OCI-LY3 (cell line): ENCODE measurements around the gene DNMBP.

ENCODE experiments used
- H2AFZ ChIP-seq: fragments of 200-600, 300-600 bp; shearing (Covaris generic); 2 replicates; pipeline ENCODE4 v1.6.0; 2014; ENCODE audit warnings: antibody characterized with exemption, low read depth, low read length
- H3K27ac ChIP-seq: fragments of 200-600, 300-600 bp; sonication (generic); 2 replicates; pipeline ENCODE4 v1.5.1; 2014; ENCODE audit warnings: mild to moderate bottlenecking, low read length, moderate library complexity, mixed read lengths
- H3K27me3 ChIP-seq: fragments of 200-600, 300-600 bp; sonication (generic); 2 replicates; pipeline ENCODE4 v1.6.1; 2014; ENCODE audit warnings: low read depth, low read length, mixed read lengths
- H3K36me3 ChIP-seq: fragments of 200-600, 300-600 bp; sonication (generic); replicated peaks from 2 replicates; pipeline ENCODE3; 2014; ENCODE audit warnings: low read depth, low read length, mixed read lengths
- H3K4me1 ChIP-seq: fragments of 300-600, 200-600 bp; sonication (generic); 2 replicates; pipeline ENCODE4 v1.6.1; 2014; ENCODE audit warnings: low read length, mixed read lengths
- H3K4me2 ChIP-seq: fragments of 200-600, 300-600 bp; sonication (generic); 2 replicates; pipeline ENCODE4 v1.6.1; 2014; ENCODE audit warnings: low read length, mixed read lengths
- H3K4me3 ChIP-seq: fragments of 300-600, 200-600 bp; sonication (generic); 2 replicates; pipeline ENCODE4 v1.5.1; 2014; ENCODE audit warnings: antibody characterized with exemption, mild to moderate bottlenecking, low read length, moderate library complexity
- H3K79me2 ChIP-seq: fragments of 300-600, 200-600 bp; shearing (Covaris generic); 2 replicates; pipeline ENCODE4 v1.6.1; 2014; ENCODE audit warnings: mild to moderate bottlenecking, low read length, mixed read lengths
- H3K9ac ChIP-seq: fragments of 300-600, 200-600 bp; shearing (Covaris generic); 2 replicates; pipeline ENCODE4 v1.6.0; 2014; ENCODE audit warnings: mild to moderate bottlenecking, low read length, moderate library complexity
- H3K9me3 ChIP-seq: fragments of 200-600, 300-600 bp; shearing (Covaris generic); 2 replicates; pipeline ENCODE4 v1.6.1; 2014; ENCODE audit warnings: low read length, mixed read lengths; ENCODE audit not compliant: insufficient read depth
- H4K20me1 ChIP-seq: fragments of 200-600, 300-600 bp; sonication (generic); 2 replicates; pipeline ENCODE4 v1.6.1; 2016; ENCODE audit warnings: low read length, mixed read lengths; ENCODE audit not compliant: insufficient read depth
- CTCF ChIP-seq: fragments of 200-600, 300-600 bp; sonication (generic); IDR thresholded peaks from 2 replicates; pipeline ENCODE4 v1.5.1; 2014; ENCODE audit warnings: antibody characterized with exemption, low read length, low read depth
- EZH2phosphoT487 ChIP-seq: fragments of 200-600 bp; shearing (Covaris generic); IDR thresholded peaks from 2 replicates; pipeline ENCODE4 v1.6.1; 2018; ENCODE audit warnings: antibody characterized with exemption, mixed run types, low read depth

Gene DNMBP

GRCh38 chr10:99836711-99837110 lies 173.0 kb downstream of the DNMBP start:
- no peak overlapping the region for H3K9ac ChIP-seq
- H3K4me1 ChIP-seq, result peaks cover 5% of the 10 kb centered on the region
- H2AFZ ChIP-seq, result no peak overlapping the region
- H3K27ac ChIP-seq, result no peak overlapping the region
- no peak overlapping the region for H3K4me2 ChIP-seq
- H3K9me3 ChIP-seq, result no peaks in the 10 kb centered on the region
- no peaks in the 10 kb centered on the region for H3K27me3 ChIP-seq
- no peaks in the 10 kb centered on the region for H3K79me2 ChIP-seq
- no peaks in the 10 kb centered on the region for H4K20me1 ChIP-seq
- TF ChIP-seq CTCF (no peak), EZH2phosphoT487 (no peak)
- no peaks in the 10 kb centered on the region for H3K36me3 ChIP-seq
- no peak overlapping the region for H3K4me3 ChIP-seq

GRCh38 chr10:99835947-99836346 lies 173.8 kb downstream of the DNMBP start:
- H3K4me3 ChIP-seq, result no peak overlapping the region
- no peaks in the 10 kb centered on the region for H3K27me3 ChIP-seq
- H2AFZ ChIP-seq, result no peak overlapping the region
- no peaks in the 10 kb centered on the region for H3K9me3 ChIP-seq
- H4K20me1 ChIP-seq, result no peaks in the 10 kb centered on the region
- no peaks in the 10 kb centered on the region for H3K36me3 ChIP-seq
- no peak for TF ChIP-seq EZH2phosphoT487
- no peak for TF ChIP-seq CTCF
- H3K4me1 ChIP-seq, result peaks cover 3% of the 10 kb centered on the region
- H3K79me2 ChIP-seq, result no peaks in the 10 kb centered on the region
- no peak overlapping the region for H3K4me2 ChIP-seq
- no peak overlapping the region for H3K27ac ChIP-seq
- no peak overlapping the region for H3K9ac ChIP-seq

- Histone ChIP-seq H3K9ac (no peak overlapping the region), H3K27me3 (no peaks in the 10 kb centered on the region), H3K36me3 (no peaks in the 10 kb centered on the region), H3K27ac (no peak overlapping the region), H3K79me2 (no peaks in the 10 kb centered on the region), H3K4me3 (no peak overlapping the region), H3K9me3 (no peaks in the 10 kb centered on the region), H2AFZ (no peak overlapping the region), H4K20me1 (no peaks in the 10 kb centered on the region), H3K4me2 (no peak overlapping the region), H3K4me1 (no peaks in the 10 kb centered on the region)
- TF ChIP-seq EZH2phosphoT487, result no peak
- TF ChIP-seq CTCF, result no peak
Observed at GRCh38 chr10:99834410-99834809, 175.3 kb downstream of the DNMBP start.

GRCh38 chr10:99832439-99832838 lies 177.3 kb downstream of the DNMBP start:
- TF ChIP-seq CTCF (no peak), EZH2phosphoT487 (no peak)
- Histone ChIP-seq H3K36me3 (no peaks in the 10 kb centered on the region), H3K79me2 (no peaks in the 10 kb centered on the region), H3K9me3 (no peaks in the 10 kb centered on the region), H3K9ac (no peak overlapping the region), H3K4me1 (no peaks in the 10 kb centered on the region), H3K27me3 (no peaks in the 10 kb centered on the region), H3K4me2 (no peak overlapping the region), H3K4me3 (no peak overlapping the region), H4K20me1 (no peaks in the 10 kb centered on the region), H2AFZ (no peak overlapping the region), H3K27ac (no peak overlapping the region)
